ENCODE measurements around the gene FAM20A. TPM values are rescaled to one million over a fixed set of nuclear protein-coding genes. Genes with fewer than 3 reads are reported as not detected.

The FAM20A gene
- total and polyA plus RNA-seq, 2 donors (not counting 1 experiment from before 2014, with no cell fraction given) = not detected

GRCh38 chr17:68595986-68596385 is 5.2 kb downstream of the FAM20A start:
- intact Hi-C loops (cut with micrococcal nuclease) = no loop called here
- Histone ChIP-seq H3K4me3 (ENCODE audit: control extremely low read depth in 1 of 5, extremely low read depth in 1 of 5, insufficient read depth in 1 of 5, low read depth in 2 of 5, low read length in 4 of 5) (no peak overlapping the region), H3K9ac (ENCODE audit: low read length) (no peak overlapping the region), H3K79me2 (ENCODE audit: control insufficient read depth, insufficient read depth, low read length) (no peaks in the 10 kb centered on the region), H4K20me1 (ENCODE audit: control insufficient read depth, insufficient read depth, low read length, poor library complexity, severe bottlenecking) (no peaks in the 10 kb centered on the region), H3K4me2 (replicated peaks; ENCODE audit: low read depth, low read length, poor library complexity, severe bottlenecking) (no peak overlapping the region), H3K27me3 (replicated peaks in 1 of 4; ENCODE audit: control extremely low read depth in 1 of 4, control insufficient read depth in 3 of 4, insufficient read depth in 4 of 4, low read length in 3 of 4) (peaks cover 0 to 34% (median 21%) of the 10 kb centered on the region in 4 experiments), H3K36me3 (replicated peaks in 1 of 2; ENCODE audit: control extremely low read depth in 1 of 2, control insufficient read depth in 1 of 2, extremely low read depth in 1 of 2, insufficient read depth in 2 of 2, low read length in 1 of 2) (no peaks in the 10 kb centered on the region), H3K9me3 (ENCODE audit: control extremely low read depth in 1 of 3, control insufficient read depth in 2 of 3, insufficient read depth in 1 of 3, low read length in 2 of 3) (no peaks in the 10 kb centered on the region), H3K4me1 (ENCODE audit: control insufficient read depth in 2 of 2, insufficient read depth in 2 of 2, low read length in 2 of 2) (peaks cover 9 to 13% of the 10 kb centered on the region in 2 donors), H2AFZ (ENCODE audit: insufficient read depth, low read depth, low read length, poor library complexity, severe bottlenecking) (no peak overlapping the region), H3K27ac (ENCODE audit: low read length in 2 of 2) (no peak overlapping the region)
- no peak for TF ChIP-seq CTCF (IDR thresholded peaks at IDR 0.05)
- no peak for TF ChIP-seq EZH2 (IDR thresholded peaks at IDR 0.05; ENCODE audit: borderline replicate concordance, insufficient read depth, low read depth, low read length, poor library complexity, severe bottlenecking)
- Mint-ChIP-seq H3K4me3 (no peak overlapping the region), H3K27ac (no peak overlapping the region), H3K27me3 (peaks cover 59% of the 10 kb centered on the region), H3K4me1 (peaks cover 7% of the 10 kb centered on the region), H3K9me3 (ENCODE audit: insufficient read depth) (no peaks in the 10 kb centered on the region)
- ChIA-PET CTCF (no interaction called here), POLR2A (no interaction called here)
- ATAC-seq (ENCODE audit: low read depth) (no peak), DNase-seq (no peak)
- WGBS (ENCODE audit: insufficient coverage) = 81% methylated on average over 1 of the region's 2 CpGs

- Histone ChIP-seq H2AFZ (ENCODE audit: insufficient read depth, low read depth, low read length, poor library complexity, severe bottlenecking) (no peak overlapping the region), H3K79me2 (ENCODE audit: control insufficient read depth, insufficient read depth, low read length) (no peaks in the 10 kb centered on the region), H3K27me3 (replicated peaks in 1 of 4; ENCODE audit: control extremely low read depth in 1 of 4, control insufficient read depth in 3 of 4, insufficient read depth in 4 of 4, low read length in 3 of 4) (peaks cover 0 to 34% (median 20%) of the 10 kb centered on the region in 4 experiments), H3K4me2 (replicated peaks; ENCODE audit: low read depth, low read length, poor library complexity, severe bottlenecking) (no peak overlapping the region), H3K4me3 (ENCODE audit: control extremely low read depth in 1 of 5, extremely low read depth in 1 of 5, insufficient read depth in 1 of 5, low read depth in 2 of 5, low read length in 4 of 5) (no peak overlapping the region), H3K9ac (ENCODE audit: low read length) (no peak overlapping the region), H4K20me1 (ENCODE audit: control insufficient read depth, insufficient read depth, low read length, poor library complexity, severe bottlenecking) (no peaks in the 10 kb centered on the region), H3K27ac (ENCODE audit: low read length in 2 of 2) (no peak overlapping the region), H3K9me3 (ENCODE audit: control extremely low read depth in 1 of 3, control insufficient read depth in 2 of 3, insufficient read depth in 1 of 3, low read length in 2 of 3) (no peaks in the 10 kb centered on the region), H3K4me1 (ENCODE audit: control insufficient read depth in 2 of 2, insufficient read depth in 2 of 2, low read length in 2 of 2) (peaks cover 7 to 11% of the 10 kb centered on the region in 2 donors), H3K36me3 (replicated peaks in 1 of 2; ENCODE audit: control extremely low read depth in 1 of 2, control insufficient read depth in 1 of 2, extremely low read depth in 1 of 2, insufficient read depth in 2 of 2, low read length in 1 of 2) (no peaks in the 10 kb centered on the region)
- no peak for DNase-seq
- no peaks in the 10 kb centered on the region for H3K9me3 Mint-ChIP-seq (ENCODE audit: insufficient read depth)
- CTCF ChIA-PET = no interaction called here
- H3K27me3 Mint-ChIP-seq = peaks cover 59% of the 10 kb centered on the region
- no peak for TF ChIP-seq EZH2 (IDR thresholded peaks at IDR 0.05; ENCODE audit: borderline replicate concordance, insufficient read depth, low read depth, low read length, poor library complexity, severe bottlenecking)
- no peak for TF ChIP-seq CTCF (IDR thresholded peaks at IDR 0.05)
- no peak for ATAC-seq (ENCODE audit: low read depth)
- POLR2A ChIA-PET = no interaction called here
- intact Hi-C loops (cut with micrococcal nuclease) = no loop called here
- no peak overlapping the region for H3K27ac Mint-ChIP-seq
- peaks cover 7% of the 10 kb centered on the region for H3K4me1 Mint-ChIP-seq
- H3K4me3 Mint-ChIP-seq = no peak overlapping the region
- 63% methylated on average over 5 of the region's 5 CpGs for WGBS (ENCODE audit: insufficient coverage)
Measured at GRCh38 chr17:68595496-68595895, 5.7 kb downstream of the FAM20A start.

Data from B cell (primary cell).